ENCODE results near the gene CYP19A1. TPM values are rescaled to one million over a fixed set of nuclear protein-coding genes. Genes with fewer than 3 reads are reported as not detected.

The CYP19A1 gene
- total RNA-seq, 1 experiment from 2014 or later, result not detected

DNA sequence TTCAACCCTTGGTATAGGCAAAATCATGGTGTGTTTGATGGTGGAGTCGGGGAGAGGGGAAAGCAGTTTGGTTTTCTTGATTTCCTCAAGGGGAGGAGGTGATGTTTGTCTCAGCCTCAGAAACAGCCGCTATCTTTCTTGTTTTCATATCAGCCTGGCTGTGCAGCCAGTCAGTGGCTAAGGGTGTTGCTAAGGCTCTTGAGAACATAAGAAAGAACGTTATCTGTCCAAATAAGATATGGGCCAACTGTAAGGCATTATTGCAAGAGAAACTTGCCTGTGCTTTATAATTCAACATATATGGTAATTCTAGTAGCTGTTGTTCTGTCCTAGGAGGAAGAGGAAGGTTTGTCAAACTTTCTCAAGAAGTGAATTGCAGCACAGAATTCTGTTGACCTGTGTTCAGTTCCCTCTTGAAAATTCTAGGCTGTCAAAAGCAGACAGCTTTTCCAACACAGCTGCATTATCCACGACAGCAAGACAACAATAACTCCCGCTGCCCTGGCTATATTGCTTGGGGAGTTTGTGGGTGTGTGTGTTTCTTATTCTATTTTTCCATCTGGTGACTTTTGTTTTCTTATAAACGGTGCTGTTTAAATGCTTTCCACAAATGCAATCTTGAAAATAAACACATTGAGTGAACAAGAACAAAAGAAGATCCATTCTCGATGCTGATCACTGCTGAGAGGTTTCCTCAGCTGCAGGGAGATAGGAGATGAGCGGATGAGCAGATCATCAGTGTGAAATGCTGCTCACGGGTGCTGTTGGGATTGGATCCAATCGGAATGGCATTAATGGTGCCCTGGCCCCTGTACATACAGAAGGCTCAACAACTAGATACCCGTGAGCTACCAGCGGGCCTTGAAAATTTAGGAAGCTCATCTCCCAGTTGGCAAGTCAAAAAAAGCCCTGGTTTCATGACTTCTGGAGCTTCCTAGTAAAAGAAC lies 152.9 kb downstream of the CYP19A1 start:
- POLR2A ChIA-PET, result no interaction called here
- no peak for ATAC-seq
- CTCF ChIA-PET, result interaction anchor here (1.7 to 3.3 kb wide), 2 partner anchors 7 to 22 kb away, joined by 5 to 21 read pairs; no protein-coding TSS in a partner anchor

More for the DNA sequence above, 152.9 kb downstream of the CYP19A1 start:
- H3K4me3 ChIP-seq (replicated peaks in 1 of 2; ENCODE audit: low read depth in 1 of 2, low read length in 2 of 2), result no peak overlapping the region
- no peak for DNase-seq (ENCODE audit: low read depth, low spot score)
- no TSS peak for BruUV-seq (replicated peaks)
- no peaks in the 10 kb centered on the region for H4K20me1 ChIP-seq (ENCODE audit: insufficient read depth)
- H3K79me2 ChIP-seq (ENCODE audit: insufficient read depth, low read length), result no peaks in the 10 kb centered on the region
- H3K9ac ChIP-seq (ENCODE audit: low read length), result no peak overlapping the region
- intact Hi-C loops (cut with micrococcal nuclease), result no loop called here
- H3K9me3 ChIP-seq (ENCODE audit: control insufficient read depth in 1 of 2, insufficient read depth in 1 of 2, low read depth in 1 of 2, low read length in 2 of 2), result no peaks in the 10 kb centered on the region
- H3K36me3 ChIP-seq (ENCODE audit: control insufficient read depth in 1 of 2, insufficient read depth in 2 of 2, low read length in 2 of 2), result no peaks in the 10 kb centered on the region
- H3K4me1 ChIP-seq (ENCODE audit: control insufficient read depth in 1 of 2, insufficient read depth in 2 of 2, low read length in 2 of 2), result no peaks in the 10 kb centered on the region
- no peak for TF ChIP-seq YY1 (IDR thresholded peaks at IDR 0.05; ENCODE audit: extremely low read depth, insufficient replicate concordance, low read depth, low read length)
- TF ChIP-seq ELF1 (IDR thresholded peaks at IDR 0.05; ENCODE audit: borderline replicate concordance, low read depth), result no peak
- TF ChIP-seq, protein P1, sequence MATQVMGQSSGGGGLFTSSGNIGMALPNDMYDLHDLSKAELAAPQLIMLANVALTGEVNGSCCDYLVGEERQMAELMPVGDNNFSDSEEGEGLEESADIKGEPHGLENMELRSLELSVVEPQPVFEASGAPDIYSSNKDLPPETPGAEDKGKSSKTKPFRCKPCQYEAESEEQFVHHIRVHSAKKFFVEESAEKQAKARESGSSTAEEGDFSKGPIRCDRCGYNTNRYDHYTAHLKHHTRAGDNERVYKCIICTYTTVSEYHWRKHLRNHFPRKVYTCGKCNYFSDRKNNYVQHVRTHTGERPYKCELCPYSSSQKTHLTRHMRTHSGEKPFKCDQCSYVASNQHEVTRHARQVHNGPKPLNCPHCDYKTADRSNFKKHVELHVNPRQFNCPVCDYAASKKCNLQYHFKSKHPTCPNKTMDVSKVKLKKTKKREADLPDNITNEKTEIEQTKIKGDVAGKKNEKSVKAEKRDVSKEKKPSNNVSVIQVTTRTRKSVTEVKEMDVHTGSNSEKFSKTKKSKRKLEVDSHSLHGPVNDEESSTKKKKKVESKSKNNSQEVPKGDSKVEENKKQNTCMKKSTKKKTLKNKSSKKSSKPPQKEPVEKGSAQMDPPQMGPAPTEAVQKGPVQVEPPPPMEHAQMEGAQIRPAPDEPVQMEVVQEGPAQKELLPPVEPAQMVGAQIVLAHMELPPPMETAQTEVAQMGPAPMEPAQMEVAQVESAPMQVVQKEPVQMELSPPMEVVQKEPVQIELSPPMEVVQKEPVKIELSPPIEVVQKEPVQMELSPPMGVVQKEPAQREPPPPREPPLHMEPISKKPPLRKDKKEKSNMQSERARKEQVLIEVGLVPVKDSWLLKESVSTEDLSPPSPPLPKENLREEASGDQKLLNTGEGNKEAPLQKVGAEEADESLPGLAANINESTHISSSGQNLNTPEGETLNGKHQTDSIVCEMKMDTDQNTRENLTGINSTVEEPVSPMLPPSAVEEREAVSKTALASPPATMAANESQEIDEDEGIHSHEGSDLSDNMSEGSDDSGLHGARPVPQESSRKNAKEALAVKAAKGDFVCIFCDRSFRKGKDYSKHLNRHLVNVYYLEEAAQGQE (IDR thresholded peaks at IDR 0.05; ENCODE audit: low read depth), result no peak
- TF ChIP-seq EZH2 (IDR thresholded peaks at IDR 0.05), result no peak
- TF ChIP-seq EGR1 (IDR thresholded peaks at IDR 0.05; ENCODE audit: low read depth), result no peak
- no peak for TF ChIP-seq CEBPB (IDR thresholded peaks at IDR 0.05; ENCODE audit: low read depth)
- no peak for TF ChIP-seq POLR2AphosphoS5 (IDR thresholded peaks at IDR 0.05; ENCODE audit: low read depth, low read length)
- no peak for TF ChIP-seq EZH2phosphoT487 (IDR thresholded peaks at IDR 0.05; ENCODE audit: borderline replicate concordance)
- no peak for TF ChIP-seq CBX3 (IDR thresholded peaks at IDR 0.05; ENCODE audit: low read depth)
- TF ChIP-seq, protein P2, sequence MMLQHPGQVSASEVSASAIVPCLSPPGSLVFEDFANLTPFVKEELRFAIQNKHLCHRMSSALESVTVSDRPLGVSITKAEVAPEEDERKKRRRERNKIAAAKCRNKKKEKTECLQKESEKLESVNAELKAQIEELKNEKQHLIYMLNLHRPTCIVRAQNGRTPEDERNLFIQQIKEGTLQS (IDR thresholded peaks at IDR 0.05), result no peak
- no peak for TF ChIP-seq FOSL1 (IDR thresholded peaks at IDR 0.05; ENCODE audit: low read depth)
- no peak for TF ChIP-seq SP1 (IDR thresholded peaks at IDR 0.05; ENCODE audit: low read depth)
- no peak for TF ChIP-seq ZFX (IDR thresholded peaks at IDR 0.05)
- H3K9me2 ChIP-seq (ENCODE audit: insufficient read depth), result no peaks in the 10 kb centered on the region
- no peak overlapping the region for H3K27ac ChIP-seq (ENCODE audit: low read depth, low read length)
- H3K27me3 ChIP-seq (ENCODE audit: insufficient read depth, low read length), result no peaks in the 10 kb centered on the region
- H3K4me2 ChIP-seq (ENCODE audit: low read length), result no peak overlapping the region
- H2AFZ ChIP-seq (ENCODE audit: low read depth, low read length, poor library complexity, severe bottlenecking), result no peak overlapping the region
- RAD21 ChIA-PET (ENCODE audit: low non-redundant PET in 1 of 2, low total read pairs in 2 of 2, uncharacterized antibody in 2 of 2, unreplicated experiment in 2 of 2), result no interaction called here
